ENCODE measurements around the gene SERTAD4. TPM values are rescaled to one million over a fixed set of nuclear protein-coding genes. Genes with fewer than 3 reads are reported as not detected.

SERTAD4 gene
- total and polyA plus RNA-seq, 2 donors (not counting 1 experiment from before 2014, with no cell fraction given): 0.17 to 7.6 TPM

DNA sequence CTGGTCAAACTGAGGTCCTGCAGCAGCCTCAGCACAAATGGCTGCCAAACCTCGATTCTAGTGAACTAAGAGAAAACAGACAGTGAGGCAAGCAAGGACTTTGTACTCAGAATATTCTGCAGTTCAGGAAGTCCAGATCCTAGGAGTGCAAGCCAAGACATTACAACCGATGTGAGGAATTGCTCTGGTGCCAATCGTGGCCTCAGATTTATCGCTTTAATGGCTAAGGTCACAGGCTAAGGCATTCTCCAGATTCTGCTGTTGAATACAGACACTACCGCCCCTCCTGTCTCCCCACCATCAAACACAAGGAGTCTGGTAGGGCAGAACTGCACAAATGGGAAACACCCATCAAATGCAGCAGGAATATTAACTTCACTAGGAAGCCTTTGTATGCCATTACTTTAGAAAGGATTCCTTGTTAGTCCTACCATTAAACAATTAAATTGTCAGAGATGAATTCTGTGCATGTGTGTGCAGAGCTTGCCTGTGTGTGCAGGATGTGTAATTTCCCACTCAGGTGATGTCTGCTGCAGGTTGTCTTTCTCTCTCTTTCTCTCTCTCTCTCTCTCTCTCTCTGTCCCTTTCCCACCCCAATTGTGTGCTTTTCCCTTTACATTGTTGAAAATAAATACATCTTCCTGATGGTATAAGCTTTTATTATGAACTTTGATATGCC is 9.2 kb upstream of the SERTAD4 start:
- no peaks in the 10 kb centered on the region for H3K79me2 ChIP-seq (ENCODE audit: control insufficient read depth, insufficient read depth, low read length)
- H4K20me1 ChIP-seq (ENCODE audit: control insufficient read depth, extremely low read depth, insufficient read depth, low read length): no peaks in the 10 kb centered on the region
- peaks cover 3% of the 10 kb centered on the region for H3K27me3 ChIP-seq (ENCODE audit: control insufficient read depth, insufficient read depth, low read length)
- no peaks in the 10 kb centered on the region for H3K9me3 ChIP-seq (ENCODE audit: control insufficient read depth, insufficient read depth, low read depth, low read length)
- no peaks in the 10 kb centered on the region for H3K36me3 ChIP-seq (ENCODE audit: control insufficient read depth, insufficient read depth, low read length)
- TF ChIP-seq CTCF (conservative IDR thresholded peaks at IDR 0.05 in 1 of 2, IDR thresholded peaks at IDR 0.05 in 1 of 2; ENCODE audit: low read depth in 1 of 2, low read length in 2 of 2): no peak
- no peak for TF ChIP-seq EZH2 (IDR thresholded peaks at IDR 0.05; ENCODE audit: low read length, missing control alignments)
- H2AFZ ChIP-seq (ENCODE audit: low read length): no peak overlapping the region
- no peak overlapping the region for H3K4me3 ChIP-seq (replicated peaks in 1 of 4; ENCODE audit: control extremely low read depth in 1 of 4, insufficient read depth in 1 of 4, low read depth in 3 of 4, low read length in 4 of 4)
- no peak overlapping the region for H3K27ac ChIP-seq (ENCODE audit: insufficient read depth, low read length)
- no peak overlapping the region for H3K4me2 ChIP-seq (ENCODE audit: extremely low read depth, insufficient read depth, low read length)
- no peaks in the 10 kb centered on the region for H3K4me1 ChIP-seq (ENCODE audit: control insufficient read depth, extremely low read depth, insufficient read depth, low read length)
- no peak overlapping the region for H3K9ac ChIP-seq (ENCODE audit: insufficient read depth, low read length)
- peak in 1 of 2 donors; percentile 62 for DNase-seq (ENCODE audit: low read depth in 2 of 2)

- Histone ChIP-seq H3K27me3 (ENCODE audit: control insufficient read depth, insufficient read depth, low read length) (peaks cover under 1% of the 10 kb centered on the region), H3K4me1 (ENCODE audit: control insufficient read depth, extremely low read depth, insufficient read depth, low read length) (no peaks in the 10 kb centered on the region), H3K9ac (ENCODE audit: insufficient read depth, low read length) (no peak overlapping the region), H2AFZ (ENCODE audit: low read length) (no peak overlapping the region), H3K9me3 (ENCODE audit: control insufficient read depth, insufficient read depth, low read depth, low read length) (no peaks in the 10 kb centered on the region), H4K20me1 (ENCODE audit: control insufficient read depth, extremely low read depth, insufficient read depth, low read length) (no peaks in the 10 kb centered on the region), H3K36me3 (ENCODE audit: control insufficient read depth, insufficient read depth, low read length) (no peaks in the 10 kb centered on the region), H3K4me2 (ENCODE audit: extremely low read depth, insufficient read depth, low read length) (no peak overlapping the region), H3K79me2 (ENCODE audit: control insufficient read depth, insufficient read depth, low read length) (no peaks in the 10 kb centered on the region), H3K4me3 (replicated peaks in 1 of 4; ENCODE audit: control extremely low read depth in 1 of 4, insufficient read depth in 1 of 4, low read depth in 3 of 4, low read length in 4 of 4) (no peak overlapping the region), H3K27ac (ENCODE audit: insufficient read depth, low read length) (no peak overlapping the region)
- no peak for DNase-seq (ENCODE audit: low read depth in 2 of 2)
- TF ChIP-seq CTCF (conservative IDR thresholded peaks at IDR 0.05 in 1 of 2, IDR thresholded peaks at IDR 0.05 in 1 of 2; ENCODE audit: low read depth in 1 of 2, low read length in 2 of 2) (no peak), EZH2 (IDR thresholded peaks at IDR 0.05; ENCODE audit: low read length, missing control alignments) (no peak)
Measured at GRCh38 chr1:210228158-210228557, 4.4 kb upstream of the SERTAD4 start.

DNA sequence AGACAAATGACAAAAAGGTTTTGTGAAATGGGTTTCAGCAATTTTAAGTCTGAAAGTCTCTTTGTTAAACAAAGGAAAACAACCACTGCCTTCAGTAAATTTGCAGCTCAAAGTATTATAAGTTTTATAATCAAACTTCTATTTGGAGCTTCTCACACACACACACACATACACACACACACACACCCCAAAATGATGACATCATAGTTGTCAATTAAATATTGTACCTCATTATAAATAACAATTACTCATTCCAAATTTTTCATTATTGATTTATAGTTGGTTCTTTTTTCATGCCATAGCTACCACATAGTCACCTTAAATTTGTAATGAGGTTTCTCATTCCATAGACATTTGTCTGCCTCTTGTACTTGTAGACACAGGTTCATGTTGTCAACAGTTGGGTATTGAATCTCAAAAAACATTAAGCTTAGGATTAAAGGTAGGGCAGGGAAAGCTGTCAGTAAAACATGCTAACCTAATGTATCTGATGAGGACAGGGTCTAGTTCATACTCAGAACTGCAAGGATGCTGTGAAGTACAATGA is 2.4 kb upstream of the SERTAD4 start:
- Histone ChIP-seq H2AFZ (ENCODE audit: low read length) (no peak overlapping the region), H3K36me3 (ENCODE audit: control insufficient read depth, insufficient read depth, low read length) (no peaks in the 10 kb centered on the region), H4K20me1 (ENCODE audit: control insufficient read depth, extremely low read depth, insufficient read depth, low read length) (no peaks in the 10 kb centered on the region), H3K4me3 (replicated peaks in 1 of 4; ENCODE audit: control extremely low read depth in 1 of 4, insufficient read depth in 1 of 4, low read depth in 3 of 4, low read length in 4 of 4) (no peak overlapping the region), H3K4me2 (ENCODE audit: extremely low read depth, insufficient read depth, low read length) (no peak overlapping the region), H3K4me1 (ENCODE audit: control insufficient read depth, extremely low read depth, insufficient read depth, low read length) (no peaks in the 10 kb centered on the region), H3K9me3 (ENCODE audit: control insufficient read depth, insufficient read depth, low read depth, low read length) (no peaks in the 10 kb centered on the region), H3K79me2 (ENCODE audit: control insufficient read depth, insufficient read depth, low read length) (no peaks in the 10 kb centered on the region), H3K27ac (ENCODE audit: insufficient read depth, low read length) (no peak overlapping the region), H3K27me3 (ENCODE audit: control insufficient read depth, insufficient read depth, low read length) (peaks cover 4% of the 10 kb centered on the region), H3K9ac (ENCODE audit: insufficient read depth, low read length) (no peak overlapping the region)
- TF ChIP-seq EZH2 (IDR thresholded peaks at IDR 0.05; ENCODE audit: low read length, missing control alignments) (no peak), CTCF (conservative IDR thresholded peaks at IDR 0.05 in 1 of 2, IDR thresholded peaks at IDR 0.05 in 1 of 2; ENCODE audit: low read depth in 1 of 2, low read length in 2 of 2) (no peak)
- no peak for DNase-seq (ENCODE audit: low read depth in 2 of 2)
